ENCODE results near the gene AHCY.
"Not testable (repeated sequence)": the region's sequence is repeated elsewhere in the genome, so short reads cannot be mapped to it uniquely, and the experiment has no call there.

AHCY gene

DNA sequence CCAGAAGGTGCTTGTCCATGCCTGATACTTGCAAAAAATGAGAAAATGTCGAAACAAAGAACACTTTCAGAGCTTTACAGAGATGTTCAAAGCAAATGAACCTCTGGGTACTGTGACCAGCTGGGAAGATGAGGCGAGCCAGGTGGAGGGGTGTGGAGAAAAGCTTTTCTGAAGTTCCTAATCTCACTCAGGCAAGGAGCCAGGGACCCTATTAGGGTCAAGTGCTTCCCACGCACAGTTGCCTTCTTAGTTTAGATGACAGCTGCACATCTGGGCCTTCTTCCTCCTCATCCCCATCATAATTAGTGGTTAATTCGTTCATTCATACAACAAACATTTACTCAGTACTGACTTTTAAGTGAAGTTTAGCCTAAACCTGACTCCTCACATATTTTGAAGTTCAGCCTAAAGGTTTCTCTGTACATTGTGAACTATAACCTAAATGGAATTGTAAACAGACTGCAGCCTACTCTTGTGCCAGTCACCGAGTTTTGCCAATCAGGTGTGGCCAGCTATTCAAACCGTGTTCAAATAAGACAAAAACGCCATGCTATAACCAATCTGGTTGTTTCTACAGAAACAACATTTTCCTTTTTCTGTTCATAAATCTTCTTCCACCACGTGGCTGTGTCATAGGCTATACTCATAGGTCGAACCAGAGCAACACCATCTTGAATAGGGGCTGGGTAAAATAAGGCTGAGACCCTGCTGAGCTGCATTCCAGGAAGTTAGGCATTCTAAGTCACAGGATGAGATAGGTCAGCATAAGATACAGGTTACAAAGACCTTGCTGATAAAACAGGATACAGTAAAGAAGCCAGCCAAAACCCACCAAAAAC, 19.3 kb upstream of the AHCY start:
- DNase-seq: no peak

DNA sequence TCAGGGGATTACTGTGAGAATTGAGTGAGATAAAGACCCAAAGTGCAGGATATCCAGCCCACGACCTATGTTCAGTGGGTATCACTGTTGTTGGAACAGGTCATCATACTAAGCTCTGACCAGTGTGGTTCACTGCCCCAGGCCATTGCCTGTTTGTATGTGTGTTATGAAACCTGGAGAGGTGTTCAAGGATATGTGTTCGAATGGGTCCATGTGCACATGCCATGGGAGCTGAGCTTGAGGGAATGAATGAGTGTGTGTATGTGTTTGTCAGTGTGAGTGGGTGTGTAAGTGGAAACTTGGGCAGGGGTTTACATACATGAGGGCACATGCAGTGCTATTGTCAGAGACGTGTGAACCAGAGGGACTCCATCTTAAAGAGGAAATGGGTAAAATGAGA, 17.7 kb upstream of the AHCY start:
- no peak for DNase-seq

DNA sequence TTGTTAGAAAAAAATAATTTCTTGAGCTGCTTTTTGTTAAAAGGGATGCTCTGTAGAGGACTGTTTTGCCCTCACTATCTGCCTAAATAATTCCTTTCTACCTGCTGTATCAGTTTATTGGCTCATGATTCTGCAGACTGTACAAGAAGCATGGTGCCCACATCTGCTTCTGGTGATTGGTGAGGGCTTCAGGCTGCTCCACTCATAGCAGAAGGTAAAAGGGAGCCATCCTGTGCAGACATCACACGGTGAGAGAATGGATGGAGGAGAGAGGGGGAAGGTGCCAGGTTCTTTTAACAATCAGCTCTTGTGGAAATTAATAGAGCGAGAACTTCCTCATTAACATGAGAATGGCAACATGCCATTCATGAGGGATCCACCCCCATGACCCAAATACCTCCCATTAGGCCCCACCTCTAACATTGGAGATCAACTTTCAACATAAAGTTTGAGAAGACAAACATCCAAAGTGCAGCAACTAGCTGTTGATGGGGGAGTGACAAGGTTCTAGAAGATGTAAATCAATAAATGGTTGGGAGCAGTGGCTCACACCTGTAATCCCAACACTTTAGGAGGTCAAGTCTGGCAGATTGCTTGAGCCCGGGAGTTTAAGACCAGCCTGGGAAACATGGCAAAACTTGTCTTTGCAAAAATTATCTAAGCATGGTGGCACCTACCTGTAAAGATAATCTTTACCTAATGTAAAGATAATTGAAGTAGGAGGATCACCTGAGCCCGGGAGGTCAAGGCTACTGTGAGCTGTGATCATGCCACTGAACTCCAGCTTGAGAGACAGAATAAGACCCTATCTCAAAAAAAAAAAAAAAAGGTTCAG, 15.7 kb upstream of the AHCY start:
- DNase-seq: no peak

DNA sequence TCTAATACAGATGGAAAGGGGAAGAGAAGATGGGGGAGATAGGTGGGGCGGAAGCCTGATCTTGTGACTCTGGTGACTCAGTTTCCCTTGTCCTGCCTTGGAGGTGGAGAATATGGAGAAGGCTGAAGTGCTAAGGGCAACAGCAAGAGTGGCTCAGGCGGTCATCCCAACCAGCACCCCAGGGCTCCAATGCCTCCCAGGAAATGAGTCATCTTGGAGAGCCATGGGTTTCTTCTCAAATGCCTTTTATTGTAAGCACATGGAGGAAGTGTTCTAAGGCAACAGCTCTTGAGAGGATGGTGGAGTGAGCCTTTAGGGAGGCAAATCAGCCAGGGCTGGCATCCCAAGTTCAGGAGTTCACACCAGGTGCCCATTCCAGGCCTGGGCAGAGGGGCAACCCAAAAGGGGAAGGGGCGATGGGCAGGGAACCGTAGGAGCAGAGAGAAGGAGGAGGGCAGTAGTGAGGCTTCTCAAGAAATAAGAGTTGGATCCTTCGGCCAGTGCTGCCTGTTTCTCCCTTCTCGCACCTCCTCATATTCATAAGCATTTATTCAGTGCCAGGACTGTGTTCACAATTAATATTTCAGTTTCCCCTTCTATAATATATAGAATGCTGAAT, 13.2 kb upstream of the AHCY start:
- no peak for DNase-seq

DNA sequence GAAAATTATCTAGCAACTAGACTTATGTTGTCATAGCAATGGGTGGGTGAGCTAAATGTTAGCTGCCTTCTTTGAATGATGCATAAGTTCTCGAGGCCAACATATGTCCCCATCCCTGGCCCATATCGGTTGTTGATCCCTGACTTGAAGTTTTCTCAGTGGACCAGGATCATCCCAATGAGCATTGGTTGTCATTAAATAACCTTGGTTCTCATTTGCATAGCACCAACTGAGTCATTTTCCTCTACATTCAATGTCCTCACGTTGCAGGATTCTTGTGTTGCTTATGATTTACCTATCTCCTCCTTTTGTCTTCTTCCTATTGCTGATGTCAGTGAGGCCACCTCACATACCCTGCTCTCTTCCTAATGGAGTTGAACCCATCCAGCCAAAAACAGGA, 12.1 kb upstream of the AHCY start:
- DNase-seq: no peak

DNA sequence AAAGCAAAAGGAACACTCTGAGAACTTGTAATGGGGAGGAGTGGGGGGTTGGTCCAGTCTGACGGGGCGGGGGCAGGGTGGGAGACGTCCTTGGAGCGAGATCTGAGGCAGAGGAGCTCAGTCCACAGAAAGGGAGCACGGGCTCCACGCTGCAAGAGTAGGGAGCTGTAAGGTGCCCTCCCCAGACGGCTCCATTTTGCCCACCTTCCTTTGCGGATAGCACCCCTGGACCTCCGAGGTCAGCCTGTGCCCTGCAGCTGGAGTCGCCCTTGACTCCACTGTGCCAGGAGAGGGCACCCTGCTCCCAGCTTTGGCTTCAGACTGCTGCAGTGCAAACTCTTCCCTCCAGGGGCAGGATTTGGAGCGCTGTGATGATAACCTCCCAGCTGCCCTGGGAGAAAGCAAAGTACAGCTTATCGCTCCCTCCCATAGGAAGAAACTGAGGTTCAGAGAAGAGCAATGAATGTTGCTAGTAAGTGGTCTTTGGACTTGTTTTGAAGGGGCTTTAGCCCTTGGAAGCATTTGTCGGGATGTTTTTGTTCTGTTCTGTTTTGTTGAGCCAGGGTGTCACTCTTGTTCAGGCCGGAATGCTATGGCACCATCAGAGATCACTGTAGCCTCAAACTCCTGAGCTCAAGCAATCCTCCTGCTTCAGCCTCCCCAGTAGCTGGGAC, 9.5 kb upstream of the AHCY start:
- peak; percentile 71 for DNase-seq

DNA sequence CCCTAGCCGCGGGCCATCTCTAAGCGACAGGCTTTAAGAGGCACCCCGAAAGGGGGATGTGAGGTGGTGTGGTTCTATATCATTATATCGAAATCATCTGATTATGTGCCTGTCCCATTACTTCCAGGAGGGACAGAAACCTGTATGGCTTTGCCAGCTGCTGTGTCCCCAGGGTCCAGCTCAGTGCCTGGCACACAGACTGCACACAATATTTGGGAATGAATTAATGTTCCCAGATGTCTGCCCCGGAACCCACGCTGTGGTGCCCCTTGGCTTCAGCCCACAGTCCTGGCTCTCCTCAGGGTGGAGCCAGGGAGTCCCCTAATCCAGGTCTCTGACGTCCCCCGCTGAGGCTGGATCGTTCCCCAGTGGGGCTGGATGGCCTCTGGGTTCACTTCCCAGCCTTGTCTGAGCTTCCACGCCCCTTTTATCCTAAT, 8.9 kb upstream of the AHCY start:
- no peak for DNase-seq

DNA sequence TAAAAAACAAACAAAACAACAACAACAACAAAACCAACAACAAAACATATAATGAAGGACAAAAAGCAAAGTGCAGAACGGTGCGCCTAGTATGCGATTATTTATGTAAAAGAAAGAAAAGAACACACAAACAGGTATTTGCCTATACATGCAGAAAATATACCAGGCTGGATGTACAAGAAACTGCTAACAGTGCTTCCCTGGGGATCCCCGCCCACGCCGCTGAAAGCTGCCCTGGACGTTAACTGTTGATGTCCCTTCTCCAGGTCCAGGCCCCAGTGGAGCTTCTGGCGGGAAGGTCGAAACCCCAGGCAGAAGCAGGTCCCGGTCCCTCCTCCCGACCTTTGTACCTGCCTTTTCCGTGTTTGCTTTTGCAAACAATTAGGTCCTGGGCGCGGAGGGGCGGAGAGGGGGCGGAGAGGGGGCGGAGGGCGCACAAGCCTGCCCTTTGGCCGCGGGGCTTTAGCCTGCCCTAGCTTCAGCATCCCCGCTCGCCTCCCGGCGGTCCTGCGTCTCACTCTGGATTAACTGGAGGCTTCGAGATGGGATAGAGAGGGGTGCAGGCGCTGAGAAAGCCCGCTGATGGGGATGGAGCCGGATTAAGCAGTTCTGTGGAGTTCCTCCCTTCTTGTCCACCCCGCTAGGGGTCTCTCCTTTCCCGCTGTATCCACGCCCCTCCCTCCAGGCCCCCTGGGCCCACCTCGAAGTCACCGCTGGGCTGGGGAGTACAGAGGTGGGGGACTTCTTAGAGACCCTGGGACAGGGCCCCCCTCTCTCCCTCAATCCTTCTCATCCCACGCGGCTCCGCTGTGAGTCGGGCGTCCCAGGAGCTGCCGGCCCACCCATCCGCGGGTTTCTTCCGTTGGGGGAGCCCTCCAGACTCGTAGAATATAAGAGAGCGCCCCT, 8.2 kb upstream of the AHCY start:
- DNase-seq: no peak

DNA sequence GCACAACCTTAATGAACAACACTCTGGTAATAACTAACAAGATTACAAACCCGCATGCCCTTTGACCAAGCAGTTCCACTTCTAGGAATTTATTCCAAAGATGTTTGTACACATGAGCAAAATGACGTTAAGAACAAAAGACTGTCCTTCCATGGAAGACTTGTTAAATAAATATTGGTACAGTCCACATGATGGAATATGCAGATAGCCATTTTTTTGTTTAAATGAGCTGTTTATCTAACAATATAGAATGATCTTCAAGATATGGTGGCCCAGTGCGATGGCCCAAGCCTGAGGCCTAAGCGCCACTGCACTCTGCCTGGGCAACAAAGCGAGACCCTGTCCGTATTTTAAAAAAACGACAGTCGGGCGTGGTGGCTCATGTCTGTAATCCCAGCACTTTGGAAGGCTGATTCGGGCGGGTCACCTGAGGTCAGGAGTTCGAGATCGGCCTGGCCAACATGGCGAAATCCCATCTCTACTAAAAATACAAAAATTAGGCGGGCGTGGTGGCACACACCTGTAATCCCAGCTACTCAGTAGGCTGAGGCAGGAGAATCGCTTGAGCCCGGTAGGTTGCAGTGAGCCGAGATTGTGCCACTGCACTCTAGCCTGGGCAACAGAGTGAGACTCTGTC, 7.4 kb upstream of the AHCY start:
- DNase-seq: no peak

DNA sequence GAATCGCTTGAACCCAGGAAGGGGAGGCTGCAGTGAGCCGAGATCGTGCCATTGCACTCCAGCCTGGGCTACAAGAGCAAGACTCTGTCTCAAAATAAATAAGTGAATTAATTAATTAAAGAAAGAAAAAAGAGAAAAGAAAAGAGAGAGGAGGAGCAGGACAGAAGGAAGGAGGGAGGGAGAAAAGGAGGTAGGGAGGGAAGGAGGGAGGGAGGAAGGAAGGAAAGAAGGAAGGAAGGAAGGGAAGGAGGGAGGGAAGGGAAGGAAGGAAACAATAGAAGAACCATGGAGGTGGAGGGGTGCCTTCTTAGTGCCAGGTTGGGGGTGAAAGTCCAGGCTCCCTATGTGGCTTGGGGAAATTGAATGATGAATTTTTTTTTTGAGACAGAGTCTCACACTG, 6.5 kb upstream of the AHCY start:
- no peak for DNase-seq

DNA sequence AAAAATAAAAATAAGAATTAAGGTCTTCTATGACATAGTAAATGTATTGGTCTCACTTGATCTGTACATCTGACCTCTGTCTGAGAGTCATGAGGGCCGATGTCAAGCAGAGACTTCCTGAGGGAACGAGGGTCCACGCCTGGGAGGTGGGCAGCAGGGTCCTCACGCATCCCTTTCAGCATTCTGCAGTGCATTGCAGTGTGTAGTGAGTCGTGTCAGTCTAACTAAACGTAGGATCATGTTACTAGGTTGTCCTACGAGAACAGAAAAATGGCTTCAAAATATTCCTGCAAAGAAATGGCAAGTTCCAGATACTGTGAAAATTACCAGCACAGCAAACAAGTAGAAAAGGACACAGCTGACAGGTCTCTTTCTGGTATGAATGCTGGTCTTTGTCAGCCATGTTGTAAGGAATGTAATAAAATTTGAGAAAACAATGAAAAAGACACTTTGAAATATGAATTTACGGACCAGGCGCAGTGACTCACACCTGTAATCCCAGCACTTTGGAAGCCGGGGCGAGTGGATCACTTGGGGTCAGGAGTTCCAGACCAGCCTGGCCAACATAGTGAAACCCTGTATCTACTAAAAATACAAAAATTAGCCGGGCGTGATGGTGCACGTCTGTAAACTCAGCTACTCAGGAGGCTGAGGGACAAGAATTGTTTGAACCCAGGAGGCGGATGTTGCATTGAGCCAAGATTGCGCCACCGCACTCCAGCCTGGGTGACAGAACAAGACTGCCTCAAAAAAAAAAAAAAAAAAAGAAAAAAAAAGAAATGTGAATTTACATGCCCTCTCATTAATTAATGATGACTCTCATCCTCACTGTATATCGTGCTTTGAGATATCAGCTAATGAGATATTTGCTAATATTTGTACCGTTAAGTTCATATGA, 2.4 kb upstream of the AHCY start:
- no peak for DNase-seq

DNA sequence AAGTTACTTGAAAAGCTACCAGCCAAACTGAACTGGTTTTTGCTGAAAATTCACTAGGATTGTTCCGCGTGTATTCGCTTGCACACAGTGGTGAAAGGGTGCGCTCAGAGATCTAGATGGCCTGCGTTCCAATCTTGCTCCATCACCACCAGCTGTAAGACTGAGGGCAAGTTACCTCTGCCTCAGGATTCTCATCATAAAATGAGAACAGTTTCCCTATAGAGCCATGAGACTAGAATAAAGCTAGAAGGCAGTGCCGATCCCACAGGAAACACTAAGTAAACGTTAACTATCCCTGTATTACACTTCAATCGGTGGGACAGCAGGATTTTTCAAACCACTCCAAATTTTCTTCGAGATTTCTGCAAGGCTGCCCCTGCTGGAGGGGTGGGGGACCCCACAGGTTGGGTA, 838 bp downstream of the AHCY start:
- no peak for DNase-seq

DNA sequence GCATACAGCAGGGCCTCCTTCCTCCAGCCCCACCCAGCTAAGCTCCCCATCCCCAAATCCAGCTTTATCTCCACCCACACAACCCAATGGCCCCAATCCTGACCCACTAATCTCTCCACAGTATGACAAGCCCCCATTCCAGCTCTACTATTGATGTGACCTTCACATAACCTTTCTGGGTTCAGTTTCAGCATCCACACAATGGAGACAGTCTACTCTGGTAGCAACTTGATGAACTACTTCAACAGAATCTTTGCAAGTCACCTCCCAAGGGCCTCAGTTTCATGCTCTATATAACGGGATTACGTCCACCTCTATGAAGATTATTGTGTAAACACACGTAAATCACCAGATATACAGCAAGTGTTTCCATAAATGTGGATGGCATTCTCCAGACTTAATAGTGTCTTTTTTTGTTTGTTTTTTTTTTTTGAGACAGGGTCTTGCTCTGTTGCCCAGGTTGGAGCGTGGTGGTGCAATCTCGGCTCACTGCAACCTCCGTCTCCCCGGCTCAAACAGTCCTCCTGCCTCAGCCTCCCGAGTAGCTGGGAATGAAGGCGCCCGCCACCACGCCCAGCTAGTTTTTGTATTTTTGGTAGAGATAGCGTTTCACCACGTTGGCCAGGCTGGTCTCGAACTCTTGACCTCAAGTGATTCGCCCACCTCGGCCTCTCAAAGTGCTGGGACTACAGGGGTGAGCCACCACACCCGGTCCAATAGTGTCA, 1.4 kb downstream of the AHCY start:
- no peak for DNase-seq

DNA sequence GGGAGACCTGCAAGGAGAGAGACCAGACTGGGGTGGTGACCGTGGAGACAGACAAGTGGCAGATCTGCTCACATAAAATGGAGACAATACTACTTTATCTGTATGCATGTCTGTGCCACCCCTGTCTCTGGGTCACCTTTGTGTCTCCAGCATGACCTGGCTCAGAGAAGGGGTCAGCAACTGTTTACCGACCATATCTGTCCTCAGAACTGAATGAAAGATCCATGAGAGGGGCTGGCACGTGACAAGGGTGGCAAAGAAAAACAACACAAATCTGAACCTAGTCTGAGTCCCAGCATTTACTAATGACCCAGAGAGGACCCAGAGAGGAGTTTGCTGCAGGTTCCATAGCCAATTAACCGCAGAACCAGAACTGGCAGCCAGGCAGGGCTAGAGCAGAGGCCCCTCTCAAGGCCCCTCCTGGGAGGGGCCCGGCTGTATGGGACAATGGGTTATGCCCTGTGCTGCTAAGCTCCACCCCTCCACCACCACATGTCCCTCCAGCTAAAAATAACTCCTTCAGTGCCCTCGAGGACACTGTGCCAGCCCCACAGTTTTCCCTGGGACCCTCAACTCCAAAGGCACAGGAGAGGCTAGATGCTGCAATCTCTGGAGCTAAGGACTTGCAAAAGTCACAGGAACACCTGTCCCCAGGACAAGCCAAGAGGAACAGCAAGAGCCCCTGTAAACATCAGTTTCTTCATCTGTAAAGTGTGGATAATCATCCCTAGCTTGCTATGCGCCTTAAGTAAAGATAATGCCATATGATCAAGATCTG, 2.2 kb downstream of the AHCY start:
- no peak for DNase-seq

DNA sequence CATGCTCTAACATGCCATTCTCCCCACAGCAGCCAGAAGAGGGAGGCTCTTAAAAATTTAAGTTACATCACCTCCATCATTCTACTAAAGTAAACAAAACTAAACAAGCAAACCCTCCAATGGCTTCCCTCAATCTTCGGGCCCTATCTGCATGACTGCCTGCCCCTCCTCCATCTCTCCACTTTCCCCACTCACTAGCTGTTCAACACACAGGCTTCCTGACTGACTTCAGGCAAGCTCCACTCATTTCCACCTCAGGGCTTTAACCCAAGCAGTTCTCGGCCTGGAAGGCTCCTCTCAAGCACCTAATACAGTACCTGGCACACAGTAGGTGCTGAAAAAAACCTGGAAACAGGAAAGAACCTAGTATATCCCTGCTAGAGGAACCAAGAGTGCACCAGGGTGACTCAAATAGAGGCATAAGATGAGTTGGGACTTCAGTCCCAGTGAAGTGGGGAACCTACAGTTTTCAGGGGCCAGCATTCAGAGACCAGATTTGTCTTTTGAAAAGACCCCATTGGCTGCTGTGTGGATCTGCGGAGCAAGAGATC, 2.8 kb downstream of the AHCY start:
- peak; percentile 68 for DNase-seq

DNA sequence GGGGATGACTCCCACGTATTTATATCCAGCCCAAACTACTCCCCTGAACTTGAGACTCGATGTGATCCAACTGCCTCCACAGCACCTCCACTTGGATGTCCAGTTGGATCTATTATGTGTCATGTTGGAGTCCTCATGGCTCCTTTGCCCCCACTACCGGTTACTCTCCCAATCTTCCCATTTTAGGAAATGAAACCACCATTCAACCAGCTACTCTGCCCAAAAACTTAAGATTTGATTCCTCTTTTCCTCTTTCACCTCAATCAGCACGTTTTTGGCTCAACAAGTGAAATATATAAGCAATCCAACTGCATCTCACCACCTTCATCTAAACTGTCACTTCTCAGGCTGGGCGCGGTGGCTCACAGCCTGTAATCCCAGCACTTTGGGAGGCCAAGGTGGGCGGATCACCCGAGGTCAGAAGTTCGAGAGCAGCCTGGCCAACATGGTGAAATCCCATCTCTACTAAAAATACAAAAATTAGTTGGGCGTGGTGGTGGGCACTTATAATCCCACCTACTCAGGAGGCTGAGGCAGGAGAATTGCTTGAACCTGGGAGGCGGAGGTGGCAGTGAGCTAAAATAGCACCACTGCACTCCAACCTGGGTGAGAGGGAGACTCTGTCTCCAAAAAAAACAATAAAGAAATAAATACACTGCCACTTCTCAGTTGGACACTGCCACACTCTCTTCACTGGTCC, 3.4 kb downstream of the AHCY start:
- no peak for DNase-seq

DNA sequence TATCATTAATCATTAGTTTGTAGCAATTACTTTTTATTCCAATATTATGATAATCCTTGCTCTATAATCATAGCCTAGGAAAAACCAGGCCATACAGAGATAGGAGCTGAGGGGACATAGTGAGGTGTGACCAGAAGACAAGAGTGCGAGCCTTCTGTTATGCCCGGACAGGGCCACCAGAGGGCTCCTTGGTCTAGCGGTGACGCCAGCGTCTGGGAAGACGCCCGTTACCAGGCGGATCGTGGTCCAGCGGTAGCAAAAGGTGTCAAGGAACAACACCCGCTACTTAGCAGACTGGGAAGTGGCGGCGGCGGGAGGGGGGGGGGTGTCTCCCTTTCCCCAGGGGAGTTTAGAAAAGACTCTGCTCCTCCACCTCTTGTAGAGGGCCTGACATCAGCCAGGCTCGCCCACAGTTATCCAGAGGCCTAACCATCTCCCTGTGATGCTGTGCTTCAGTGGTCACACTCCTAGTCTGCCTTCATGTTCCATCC, 4.8 kb downstream of the AHCY start:
- not testable (repeated sequence) for DNase-seq

DNA sequence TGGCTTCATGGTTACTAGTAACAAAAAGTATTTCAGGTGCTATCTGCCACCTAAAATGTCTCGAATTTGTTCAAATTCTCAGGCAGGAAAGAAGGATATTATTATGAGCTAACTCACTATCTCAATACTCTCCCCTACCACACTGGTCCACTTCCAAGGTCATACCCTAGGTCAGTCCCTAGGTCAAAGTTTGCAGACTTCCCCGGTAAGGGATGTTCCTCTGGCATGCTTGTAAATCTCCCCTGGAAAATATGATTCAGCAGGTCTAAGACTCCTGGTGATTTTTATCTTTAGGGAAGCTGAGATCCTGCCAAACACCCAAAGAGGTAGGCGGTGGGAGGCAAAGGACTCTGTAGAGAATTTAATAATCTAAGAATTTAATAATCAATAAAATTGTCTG, 6.7 kb downstream of the AHCY start:
- no peak for DNase-seq
